Measurements from ENCODE around the gene HS1BP3. TPM values are rescaled to one million over a fixed set of nuclear protein-coding genes. Genes with fewer than 3 reads are reported as not detected.

The HS1BP3 gene
- total and polyA plus RNA-seq, 2 of the 13 experiments (the other 11 are each of a cell fraction or from before 2014, with no cell fraction given): 15.2 to 22.0 TPM

DNA sequence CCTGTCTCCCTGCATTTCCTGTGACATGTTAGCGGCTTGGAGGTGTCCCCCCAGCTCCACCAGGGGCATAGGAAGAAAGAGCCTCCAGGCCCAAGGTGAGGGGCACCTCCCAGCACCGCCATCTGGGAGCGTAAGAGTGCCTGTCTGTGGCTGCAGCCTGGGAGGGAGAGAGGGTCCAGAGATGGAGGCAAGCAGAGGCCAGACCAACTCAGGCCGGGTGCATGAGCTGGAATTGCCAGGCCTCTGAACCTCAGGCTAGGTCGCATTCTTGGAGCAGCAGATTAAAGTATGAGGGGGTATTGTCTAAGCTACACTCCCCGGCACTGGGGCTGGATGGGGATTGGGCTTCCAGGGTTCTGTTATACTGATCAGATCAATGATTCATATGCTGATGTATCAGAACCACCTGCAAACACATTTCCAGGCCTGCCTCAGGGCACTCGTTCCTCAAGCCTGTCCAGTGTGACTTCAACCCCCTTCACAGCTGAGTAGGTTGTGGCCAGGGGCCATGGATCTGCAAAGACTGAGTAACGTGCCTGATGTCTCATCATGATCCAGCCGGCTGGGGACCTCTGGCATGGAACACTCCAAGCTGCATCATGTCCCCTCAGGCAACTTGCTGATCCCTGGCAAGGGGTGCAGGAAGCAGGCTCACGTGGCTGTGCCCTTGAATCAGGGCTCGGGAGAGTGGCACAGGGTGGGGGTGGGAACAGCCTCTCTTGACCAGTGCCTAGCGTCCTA is 73.2 kb downstream of the HS1BP3 start:
- Histone ChIP-seq H2AFZ (ENCODE audit: low read length) (no peak overlapping the region), H3K9me3 (ENCODE audit: low read length) (peaks cover 5% of the 10 kb centered on the region), H3K27ac (ENCODE audit: extremely low read length, insufficient read depth, low read length) (peak overlapping the region; percentile 97), H3K79me2 (ENCODE audit: insufficient read depth, low read length) (no peaks in the 10 kb centered on the region), H3K36me3 (replicated peaks in 1 of 2; ENCODE audit: control insufficient read depth in 1 of 2, insufficient read depth in 2 of 2, low read length in 2 of 2) (no peaks in the 10 kb centered on the region), H3K9ac (ENCODE audit: insufficient read depth, low read depth, low read length) (peak overlapping the region; percentile 77), H3K4me1 (ENCODE audit: insufficient read depth, low read length) (peaks cover 98% of the 10 kb centered on the region), H3K27me3 (ENCODE audit: control insufficient read depth in 1 of 2, insufficient read depth in 2 of 2, low read length in 2 of 2) (no peaks in the 10 kb centered on the region), H4K20me1 (ENCODE audit: insufficient read depth, low read length) (no peaks in the 10 kb centered on the region), H3K4me2 (ENCODE audit: low read depth, low read length) (no peak overlapping the region), H3K4me3 (replicated peaks in 1 of 3; ENCODE audit: insufficient read depth in 1 of 3, low read depth in 2 of 3, low read length in 3 of 3) (no peak overlapping the region)
- in situ Hi-C loops (cut with HindIII; ENCODE audit: extremely low pct_ligation_motif_present, low pct_unique_long_range_greater_than_20kb): no loop called here
- DNase-seq (ENCODE audit: low spot score): no peak
- ChIA-PET CTCF (ENCODE audit: low intra/inter-chr PET ratio, low total read pairs) (no interaction called here), POLR2A (interaction anchor here (0.7 to 36.8 kb wide), 10 partner anchors 7 to 138 kb away, joined by 3 to 1537 read pairs (median 30); partner anchors contain the start of gene RHOB)
- WGBS (ENCODE audit: low lambda C conversion rate): 87% methylated on average over 10 of the region's 12 CpGs
- FAIRE-seq: no peak
- BruUV-seq (replicated peaks): no TSS peak
- no peak for ATAC-seq
- intact Hi-C loops (cut with micrococcal nuclease; ENCODE audit: unreplicated experiment): loop anchor here (2.0 kb wide), 1 partner anchor 57 kb away; no protein-coding TSS in a partner anchor
- TF ChIP-seq HNRNPL (IDR thresholded peaks at IDR 0.05; ENCODE audit: low read depth, low read length) (no peak), NFIC (IDR thresholded peaks at IDR 0.05; ENCODE audit: low read length) (no peak), ZNF776 (CRISPR knock-in tag; IDR thresholded peaks at IDR 0.05) (no peak), STAG1 (CRISPR knock-in tag; IDR thresholded peaks at IDR 0.05) (no peak), ZNF670 (CRISPR knock-in tag; IDR thresholded peaks at IDR 0.05; ENCODE audit: borderline replicate concordance) (0 out of 2 replicates have a peak, but pooled peaks have one; percentile 24), ZNF484 (CRISPR knock-in tag; IDR thresholded peaks at IDR 0.05; ENCODE audit: borderline replicate concordance, low read depth) (no peak), ZKSCAN5 (CRISPR knock-in tag; IDR thresholded peaks at IDR 0.05) (no peak), ATF3 (CRISPR knock-in tag; IDR thresholded peaks at IDR 0.05) (no peak), CBX5 (CRISPR knock-in tag; IDR thresholded peaks at IDR 0.05; ENCODE audit: borderline replicate concordance) (0 out of 2 replicates have a peak, but pooled peaks have one; percentile 6), HNRNPH1 (optimal IDR thresholded peaks at IDR 0.05; ENCODE audit: low read depth, low read length) (no peak), ZSCAN5A (CRISPR knock-in tag; IDR thresholded peaks at IDR 0.05; ENCODE audit: borderline replicate concordance) (no peak), SMYD3 (CRISPR knock-in tag; IDR thresholded peaks at IDR 0.05) (no peak), NR2C2 (CRISPR knock-in tag; IDR thresholded peaks at IDR 0.05; ENCODE audit: borderline replicate concordance) (no peak), ARHGAP35 (CRISPR knock-in tag; IDR thresholded peaks at IDR 0.05; ENCODE audit: borderline replicate concordance) (no peak), HES4 (CRISPR knock-in tag; IDR thresholded peaks at IDR 0.05; ENCODE audit: borderline replicate concordance) (0 out of 2 replicates have a peak, but pooled peaks have one; percentile 9), AGO2 (optimal IDR thresholded peaks at IDR 0.05; ENCODE audit: low read depth, low read length) (peak; percentile 25), ZNF256 (CRISPR knock-in tag; conservative IDR thresholded peaks at IDR 0.05) (no peak), ZMYM4 (CRISPR knock-in tag; IDR thresholded peaks at IDR 0.05) (no peak), ZNF879 (CRISPR knock-in tag; IDR thresholded peaks at IDR 0.05) (no peak), ZZZ3 (CRISPR knock-in tag; IDR thresholded peaks at IDR 0.05; ENCODE audit: borderline replicate concordance) (no peak), ZNF567 (CRISPR knock-in tag; IDR thresholded peaks at IDR 0.05; ENCODE audit: borderline replicate concordance) (0 out of 2 replicates have a peak, but pooled peaks have one; percentile 36), MBNL3 (CRISPR knock-in tag; conservative IDR thresholded peaks at IDR 0.05) (no peak), NR2F1 (CRISPR knock-in tag; IDR thresholded peaks at IDR 0.05) (no peak), ZNF7 (CRISPR knock-in tag; IDR thresholded peaks at IDR 0.05) (no peak), IKZF4 (CRISPR knock-in tag; IDR thresholded peaks at IDR 0.05; ENCODE audit: borderline replicate concordance, low read depth, not compliant biosample characterization) (no peak)

Measured in HepG2 (cell line).